SK-N-DZ (cell line): ENCODE measurements around the gene DNAJB13.

ENCODE experiments used
- DNase-seq: peaks from one replicate; pipeline ENCODE4 v3.0.0-alpha.2; 2015; ENCODE audit warnings: low spot score

DNAJB13 gene

DNA sequence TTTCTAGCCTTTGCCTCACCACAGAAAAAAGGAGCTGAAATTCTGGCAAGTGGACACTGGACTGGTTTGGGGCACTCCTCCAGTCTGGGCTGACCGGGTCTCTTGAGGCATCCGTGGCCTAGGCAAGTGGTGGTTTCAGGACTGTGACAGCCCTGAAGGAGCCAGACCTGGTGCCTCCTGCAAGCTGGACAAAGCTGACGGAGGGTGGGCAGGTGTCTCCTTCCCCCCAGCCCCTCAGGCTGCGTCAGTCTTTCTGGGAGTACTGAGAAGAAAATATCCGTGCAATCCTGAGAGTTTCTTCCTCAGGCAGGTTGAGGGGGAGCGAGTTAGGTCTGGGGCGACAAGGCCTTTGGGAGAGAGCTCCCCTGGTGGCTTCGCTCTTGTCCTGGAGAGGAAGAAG, 62.3 kb downstream of the DNAJB13 start:
- no peak for DNase-seq

DNA sequence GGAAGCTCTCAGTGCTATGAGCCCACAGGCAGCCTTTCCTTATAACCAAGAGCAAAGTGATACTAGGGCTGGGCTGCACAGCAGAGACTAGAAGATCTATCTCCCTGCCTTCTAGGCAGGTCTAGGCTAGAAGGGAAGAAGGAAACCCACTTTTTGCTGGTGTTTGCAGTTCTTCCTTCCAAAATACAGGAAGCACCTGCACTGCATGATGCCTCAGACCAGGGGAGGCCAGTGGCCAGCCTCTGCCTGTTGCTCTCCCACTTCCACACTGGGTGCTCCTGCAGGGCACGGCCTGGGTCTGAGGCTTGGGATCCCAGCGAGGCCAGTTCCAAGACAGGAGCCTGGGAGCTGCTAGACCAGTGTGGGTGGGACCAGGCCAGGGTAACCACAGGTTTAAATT, 64.1 kb downstream of the DNAJB13 start:
- no peak for DNase-seq

DNA sequence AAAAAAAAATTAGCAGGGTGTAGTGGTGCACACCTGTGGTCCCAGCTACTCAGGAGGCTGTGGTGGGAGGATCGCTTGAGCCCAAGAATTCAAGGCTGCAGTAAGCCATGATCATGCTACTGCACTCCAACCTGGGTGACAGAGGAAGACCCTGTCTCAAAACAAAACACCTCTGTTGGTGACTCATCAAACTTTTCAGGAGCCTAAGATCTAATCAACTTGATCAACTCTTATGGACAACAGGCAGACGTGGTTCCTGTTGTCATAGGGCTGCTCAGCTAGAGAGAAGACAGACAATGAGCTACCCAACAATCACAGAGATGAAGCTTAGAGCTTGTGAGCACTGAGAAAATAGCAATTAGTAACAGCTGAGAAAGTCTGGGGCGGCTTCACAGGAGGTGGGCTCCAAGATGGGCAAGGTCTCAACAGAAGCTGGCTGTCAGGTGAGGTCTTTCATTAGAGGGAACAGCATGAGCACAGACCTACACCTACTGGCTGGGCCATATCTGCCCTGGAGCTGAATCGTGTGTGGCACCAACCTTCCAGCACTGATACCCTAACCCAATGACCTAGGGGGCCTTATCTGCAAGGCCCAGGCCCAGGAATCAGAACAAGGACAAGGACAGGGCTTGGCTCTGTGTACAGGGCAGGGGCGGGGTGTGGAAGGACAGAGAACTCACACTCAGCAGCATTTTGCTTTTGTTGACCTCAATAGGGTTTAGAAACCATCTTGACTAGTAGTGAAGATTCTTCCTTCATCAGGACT, 65.3 kb downstream of the DNAJB13 start:
- no peak for DNase-seq

DNA sequence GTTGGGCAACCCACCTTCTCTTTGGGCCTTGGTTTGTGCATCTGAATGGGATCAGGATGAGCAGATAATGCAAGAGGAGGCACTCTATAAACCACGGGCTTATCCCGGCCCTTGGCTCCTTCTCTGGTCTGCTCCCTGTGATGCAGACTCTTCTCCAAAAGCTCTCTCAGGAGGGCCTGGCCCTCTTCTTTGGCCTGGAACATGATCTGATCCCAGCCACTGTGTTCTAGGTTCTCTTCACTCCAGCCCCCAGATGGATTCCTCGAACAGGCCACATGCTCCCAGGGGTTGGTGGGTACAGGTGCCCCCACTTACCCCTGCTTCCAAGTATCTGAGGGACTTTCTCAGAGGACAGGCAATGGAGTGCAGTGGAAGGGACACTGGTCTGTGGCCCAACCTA, 66.8 kb downstream of the DNAJB13 start:
- no peak for DNase-seq

DNA sequence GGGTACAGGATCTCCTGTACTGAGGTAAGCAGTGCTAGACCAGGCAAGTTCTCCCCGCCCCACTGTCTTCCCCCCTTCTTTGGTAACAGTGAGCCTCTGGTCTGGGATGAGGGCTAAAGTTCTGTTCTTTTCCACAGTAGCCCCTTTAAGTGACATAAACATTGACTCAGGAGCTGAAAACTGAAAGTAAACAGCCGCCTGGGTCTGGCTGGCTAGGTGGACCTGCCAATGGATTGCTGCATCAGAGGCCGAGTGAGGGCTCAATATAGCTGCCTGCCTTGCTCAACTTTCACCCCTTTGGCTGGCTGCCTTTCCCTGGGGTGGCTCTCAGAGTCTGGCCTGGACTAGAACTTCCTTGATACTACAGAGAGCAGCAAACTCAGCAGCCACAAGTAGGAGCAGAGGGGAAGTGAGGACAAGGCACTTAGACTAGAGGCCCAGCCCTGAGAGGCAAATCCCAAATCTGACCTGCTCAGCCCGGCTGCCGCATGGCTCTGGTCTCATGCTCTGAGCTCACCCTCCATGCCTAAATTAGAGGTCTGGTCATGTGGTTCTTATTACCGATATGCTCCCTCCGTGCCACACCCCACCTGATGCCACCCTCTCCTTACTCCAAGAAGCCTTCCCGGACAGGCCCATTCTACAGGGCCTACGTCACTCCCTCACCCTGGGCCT, 67.6 kb downstream of the DNAJB13 start:
- DNase-seq = no peak

DNA sequence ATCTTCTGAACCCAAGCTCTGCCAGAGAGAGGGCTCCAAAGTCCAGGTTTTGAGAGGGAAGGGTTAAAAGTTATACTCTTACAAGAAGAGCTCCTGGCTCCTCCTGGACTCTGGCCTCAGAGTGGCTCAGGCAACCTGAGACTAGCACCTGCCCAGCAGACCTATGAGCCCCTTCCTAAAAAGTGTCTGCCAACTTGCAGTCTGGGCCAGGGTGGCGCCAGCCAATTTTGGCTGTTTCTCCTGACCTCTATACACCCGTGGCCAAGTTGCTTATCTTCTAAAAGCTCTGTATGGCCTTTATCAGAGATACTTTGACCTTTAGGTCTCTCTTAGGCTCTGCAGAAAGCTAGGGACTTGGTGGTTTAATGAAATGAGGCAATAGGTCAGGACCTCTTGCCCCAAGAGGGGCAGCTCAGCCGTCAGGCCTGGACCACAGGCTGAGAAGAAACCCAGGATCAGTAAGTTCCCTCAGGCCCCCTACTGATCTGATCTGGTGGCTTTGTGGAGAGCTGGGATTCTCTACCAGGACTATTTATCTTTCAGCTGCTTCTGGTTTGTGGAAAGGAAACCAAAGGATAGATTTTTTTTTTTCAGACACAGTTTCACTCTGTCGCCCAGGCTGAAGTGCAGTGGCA, 68.4 kb downstream of the DNAJB13 start:
- DNase-seq = no peak

DNA sequence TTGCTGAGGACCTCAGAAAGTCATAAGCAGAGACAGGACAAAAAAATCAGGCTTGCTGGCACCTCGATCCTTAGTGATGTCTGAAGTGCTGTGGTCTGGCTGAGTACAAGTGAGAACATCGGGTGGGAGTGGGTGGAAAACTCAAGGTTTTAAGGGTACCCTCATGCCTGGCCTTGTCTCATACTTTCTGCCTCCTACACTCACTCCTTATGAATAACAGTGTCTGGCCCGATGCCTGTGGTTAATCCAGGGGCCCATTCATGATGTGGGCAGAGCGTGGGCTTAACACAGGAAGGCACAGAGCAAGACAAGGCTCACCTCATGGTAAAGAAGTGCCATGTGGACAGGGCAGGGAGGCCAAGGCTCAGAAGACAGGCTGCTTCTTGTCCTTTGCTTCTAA, 69.0 kb downstream of the DNAJB13 start:
- no peak for DNase-seq
